Common myeloid progenitor, CD34-positive (primary cell): ENCODE results near the gene KRT6B.

Source experiments
- CTCF ChIA-PET: fragments of 350-600 bp; sonication (Branson Sonifier 250); formaldehyde crosslinking; loops from one replicate; lab custom pipeline; 2021; ENCODE audit warnings: antibody characterized with exemption; lab: Charles Lee
- POLR2A ChIA-PET: fragments of 350-600 bp; sonication (Branson Sonifier 250); formaldehyde crosslinking; loops from one replicate; lab custom pipeline; 2021; ENCODE audit warnings: antibody characterized with exemption; lab: Charles Lee
- DNase-seq, 3 donors: peaks; one replicate each; pipeline versions ENCODE4 v3.0.0 to v3.0.0-alpha.2; 2013
- H3K27ac ChIP-seq, 2 experiments: 1 replicate in 1 of 2; 2 replicates in 1 of 2; pipeline ENCODE4 v1.7.0; 2013; ENCODE audit warnings: inconsistent platforms in 2 of 2, low read length in 2 of 2, mild to moderate bottlenecking in 2 of 2, low read depth in 1 of 2, moderate library complexity in 1 of 2; ENCODE audit not compliant: severe bottlenecking in 2 of 2, insufficient read depth in 1 of 2, poor library complexity in 1 of 2
- H3K27me3 ChIP-seq, 5 experiments: replicated peaks in 2 of 5; 1 replicate in 3 of 5; 2 replicates in 2 of 5; pipeline versions ENCODE4 v1.6.1 to v1.7.0; 2013; ENCODE audit warnings: low read length in 4 of 5, mild to moderate bottlenecking in 2 of 5, moderate library complexity in 2 of 5, inconsistent platforms in 1 of 5; ENCODE audit not compliant: insufficient read depth in 5 of 5, control insufficient read depth in 4 of 5
- H3K36me3 ChIP-seq, 4 experiments: 1 replicate in 2 of 4; 2 replicates in 2 of 4; pipeline versions ENCODE4 v1.6.1 to v1.7.0; 2013; ENCODE audit warnings: low read length in 3 of 4, control low read depth in 1 of 4, mild to moderate bottlenecking in 1 of 4; ENCODE audit not compliant: control insufficient read depth in 4 of 4, insufficient read depth in 4 of 4
- H3K4me1 ChIP-seq, 4 experiments: 1 replicate in 3 of 4; 2 replicates in 1 of 4; pipeline versions ENCODE4 v1.6.1 to v1.7.1; 2013; ENCODE audit warnings: low read length in 3 of 4, mild to moderate bottlenecking in 3 of 4, control low read depth in 1 of 4, inconsistent platforms in 1 of 4, moderate library complexity in 1 of 4; ENCODE audit not compliant: control insufficient read depth in 4 of 4, insufficient read depth in 4 of 4; ENCODE audit errors: control extremely low read depth in 1 of 4
- H3K4me3 ChIP-seq, 7 experiments: 1 replicate in 4 of 7; 2 replicates in 3 of 7; pipeline versions ENCODE4 v1.5.1 to v1.7.0; 2013; ENCODE audit warnings: mild to moderate bottlenecking in 7 of 7, low read length in 6 of 7, moderate library complexity in 6 of 7, inconsistent platforms in 2 of 7, low read depth in 2 of 7, control low read depth in 1 of 7; ENCODE audit not compliant: insufficient read depth in 4 of 7, control insufficient read depth in 1 of 7; ENCODE audit errors: extremely low read depth in 1 of 7
- H3K9me3 ChIP-seq, 5 experiments: 1 replicate in 4 of 5; 2 replicates in 1 of 5; pipeline versions ENCODE4 v1.6.1 to v1.7.1; 2013; ENCODE audit warnings: low read length in 4 of 5, mild to moderate bottlenecking in 2 of 5, inconsistent platforms in 1 of 5, low read depth in 1 of 5, moderate library complexity in 1 of 5; ENCODE audit not compliant: control insufficient read depth in 4 of 5, insufficient read depth in 2 of 5; ENCODE audit errors: control extremely low read depth in 1 of 5
- WGBS: methylation state at CpG from one replicate; pipeline ENCODE4 v1.1.5; 2013; ENCODE audit not compliant: insufficient coverage; 5-methylcytosine and 5-hydroxymethylcytosine counted together

KRT6B gene

GRCh38 chr12:52401526-52401925, 50.4 kb downstream of the KRT6B start:
- H3K4me3 ChIP-seq, result no peak overlapping the region
- H3K27me3 ChIP-seq, result peaks cover 0 to 14% (median 3%) of the 10 kb centered on the region in 5 experiments
- H3K27ac ChIP-seq, result no peak overlapping the region
- no peak for DNase-seq
- no peaks in the 10 kb centered on the region for H3K36me3 ChIP-seq
- no peaks in the 10 kb centered on the region for H3K9me3 ChIP-seq
- CTCF ChIA-PET, result interaction anchor here (0.8 kb wide), 1 partner anchor 12 kb away, joined by 3 read pairs; no protein-coding TSS in a partner anchor
- H3K4me1 ChIP-seq, result no peaks in the 10 kb centered on the region
- POLR2A ChIA-PET, result no interaction called here
- 95% methylated on average over 5 of the region's 5 CpGs for WGBS

GRCh38 chr12:52400906-52401305, 51.0 kb downstream of the KRT6B start:
- Histone ChIP-seq H3K36me3 (no peaks in the 10 kb centered on the region), H3K4me3 (no peak overlapping the region), H3K4me1 (no peaks in the 10 kb centered on the region), H3K27ac (no peak overlapping the region), H3K9me3 (no peaks in the 10 kb centered on the region), H3K27me3 (peaks cover 0 to 14% (median 3%) of the 10 kb centered on the region in 5 experiments)
- no peak for DNase-seq
- 99% methylated on average over 8 of the region's 9 CpGs for WGBS
- ChIA-PET CTCF (interaction anchor here (0.8 kb wide), 1 partner anchor 12 kb away, joined by 3 read pairs; no protein-coding TSS in a partner anchor), POLR2A (no interaction called here)

GRCh38 chr12:52399756-52400155, 52.2 kb downstream of the KRT6B start:
- CTCF ChIA-PET, result interaction anchor here (1.3 to 1.7 kb wide), 2 partner anchors 471 to 480 kb away, joined by 3 to 4 read pairs; no protein-coding TSS in a partner anchor
- Histone ChIP-seq H3K9me3 (no peaks in the 10 kb centered on the region), H3K27me3 (peaks cover 0 to 11% (median 3%) of the 10 kb centered on the region in 5 experiments), H3K4me3 (no peak overlapping the region), H3K4me1 (no peaks in the 10 kb centered on the region), H3K36me3 (no peaks in the 10 kb centered on the region), H3K27ac (no peak overlapping the region)
- WGBS, result over 99% methylated on average over 16 of the region's 16 CpGs
- no peak for DNase-seq
- POLR2A ChIA-PET, result no interaction called here

- POLR2A ChIA-PET, result no interaction called here
Observed at GRCh38 chr12:52398176-52398575, 53.8 kb downstream of the KRT6B start.

GRCh38 chr12:52396656-52397055, 55.3 kb downstream of the KRT6B start:
- Histone ChIP-seq H3K9me3 (no peaks in the 10 kb centered on the region), H3K27me3 (peaks cover 0 to 5% (median 3%) of the 10 kb centered on the region in 5 experiments)

More at GRCh38 chr12:52398176-52398575, 53.8 kb downstream of the KRT6B start:
- peaks cover 0 to 6% (median 3%) of the 10 kb centered on the region in 5 experiments for H3K27me3 ChIP-seq
- H3K4me1 ChIP-seq, result no peaks in the 10 kb centered on the region
- no peak overlapping the region for H3K27ac ChIP-seq
- CTCF ChIA-PET, result interaction anchor here (0.6 to 2.1 kb wide), 4 partner anchors 8 to 484 kb away, joined by 3 to 9 read pairs (median 4); partner anchors contain the start of gene KRT82
- 100% methylated on average over 1 of the region's 1 CpG for WGBS
- no peaks in the 10 kb centered on the region for H3K9me3 ChIP-seq
- DNase-seq, result peak in 2 of 3 donors; percentile 13 to 27
- no peaks in the 10 kb centered on the region for H3K36me3 ChIP-seq
- H3K4me3 ChIP-seq, result no peak overlapping the region

More at GRCh38 chr12:52396656-52397055, 55.3 kb downstream of the KRT6B start:
- H3K4me3 ChIP-seq, result no peak overlapping the region
- H3K36me3 ChIP-seq, result no peaks in the 10 kb centered on the region
- ChIA-PET CTCF (interaction anchor here (1.1 to 3.6 kb wide), 4 partner anchors 9 to 483 kb away, joined by 3 to 16 read pairs (median 6); partner anchors contain the start of genes KRT82 and KRT84), POLR2A (no interaction called here)
- no peak overlapping the region for H3K27ac ChIP-seq
- H3K4me1 ChIP-seq, result no peaks in the 10 kb centered on the region
- 91% methylated on average over 8 of the region's 8 CpGs for WGBS
- no peak for DNase-seq
